Endothelial cell of umbilical vein (primary cell): ENCODE data around the gene CIAO1. TPM values are rescaled to one million over a fixed set of nuclear protein-coding genes. Genes with fewer than 3 reads are reported as not detected.
A peak's percentile ranks its signal among the peaks of the same experiment; 100 is the strongest.

Experiments
- BruUV-seq: library from RNA; stranded (reverse); fragments of 400-500 nt; replicated peaks from 2 replicates; lab custom pipeline; 2021; lab: Mats Ljungman, UMichigan
- CTCF ChIA-PET: fragments of 300-600, 350-600 bp; sonication (Branson Sonifier 250); formaldehyde crosslinking; loops from one replicate; lab custom pipeline; 2021; ENCODE audit warnings: antibody characterized with exemption, inconsistent platforms; lab: Charles Lee
- POLR2A ChIA-PET: fragments of 300-600, 350-600 bp; sonication (Branson Sonifier 250); formaldehyde crosslinking; loops from one replicate; lab custom pipeline; 2021; ENCODE audit warnings: antibody characterized with exemption, inconsistent platforms; lab: Charles Lee
- DNase-seq: peaks from one replicate; pipeline ENCODE4 v3.0.0-alpha.2; 2011; ENCODE audit warnings: low read depth, low spot score
- FAIRE-seq: peaks from 2 replicates; lab custom pipeline; 2011; peaks lifted over from hg19 to GRCh38; lab: Jason Lieb, UNC
- H2AFZ ChIP-seq: 2 replicates; pipeline ENCODE4 v1.6.0; 2012; ENCODE audit warnings: low read depth, low read length, control low read depth, inconsistent platforms
- H3K27ac ChIP-seq: 2 replicates; pipeline ENCODE4 v1.5.1; 2011; ENCODE audit warnings: low read depth, mild to moderate bottlenecking, control low read depth, low read length, moderate library complexity; ENCODE audit not compliant: insufficient read depth
- H3K27me3 ChIP-seq, 2 experiments: 2 replicates each; pipeline versions ENCODE4 v1.6.0 to v1.6.1; 2011; ENCODE audit warnings: low read length in 2 of 2, mixed read lengths in 1 of 2; ENCODE audit not compliant: control insufficient read depth in 2 of 2, insufficient read depth in 2 of 2
- H3K36me3 ChIP-seq, 2 experiments: 2 replicates in 1 of 2; 3 replicates in 1 of 2; pipeline ENCODE4 v1.5.1; 2011; ENCODE audit warnings: low read length in 2 of 2, mild to moderate bottlenecking in 1 of 2, moderate library complexity in 1 of 2; ENCODE audit not compliant: control insufficient read depth in 2 of 2, insufficient read depth in 2 of 2; ENCODE audit errors: extremely low read depth in 1 of 2
- H3K4me1 ChIP-seq: 3 replicates; pipeline ENCODE4 v1.5.1; 2011; ENCODE audit warnings: mild to moderate bottlenecking, low read length; ENCODE audit not compliant: control insufficient read depth, insufficient read depth; ENCODE audit errors: extremely low read depth
- H3K4me2 ChIP-seq: 2 replicates; pipeline ENCODE4 v1.6.1; 2011; ENCODE audit warnings: low read length, control low read depth, mixed read lengths; ENCODE audit not compliant: insufficient read depth
- H3K4me3 ChIP-seq, 3 experiments: fragments of 200-600 bp in 1 of 3; sonication (generic), shearing (Covaris generic) in 1 of 3; replicated peaks in 1 of 3; 2 replicates each; pipeline ENCODE4 v1.5.1; 2011 to 2016; ENCODE audit warnings: control low read depth in 3 of 3, low read length in 3 of 3, mild to moderate bottlenecking in 2 of 3, inconsistent platforms in 1 of 3, low read depth in 1 of 3, moderate library complexity in 1 of 3; ENCODE audit not compliant: insufficient read depth in 1 of 3
- H3K79me2 ChIP-seq: 2 replicates; pipeline ENCODE4 v1.6.0; 2012; ENCODE audit warnings: low read length, inconsistent platforms; ENCODE audit not compliant: control insufficient read depth, insufficient read depth
- H3K9ac ChIP-seq: replicated peaks from 2 replicates; pipeline ENCODE3; 2011; ENCODE audit warnings: low read length, control low read depth; ENCODE audit not compliant: insufficient read depth; ENCODE audit errors: extremely low read depth
- H3K9me1 ChIP-seq: replicated peaks from 3 replicates; pipeline ENCODE4 v1.6.0; 2011; ENCODE audit warnings: mild to moderate bottlenecking, low read length; ENCODE audit not compliant: control insufficient read depth, insufficient read depth; ENCODE audit errors: extremely low read depth
- H3K9me3 ChIP-seq: replicated peaks from 2 replicates; pipeline ENCODE4 v1.5.1; 2012; ENCODE audit warnings: low read length, inconsistent platforms; ENCODE audit not compliant: control insufficient read depth, insufficient read depth
- H4K20me1 ChIP-seq: replicated peaks from 2 replicates; pipeline ENCODE3; 2011; ENCODE audit warnings: mild to moderate bottlenecking, low read length; ENCODE audit not compliant: control insufficient read depth, insufficient read depth; ENCODE audit errors: extremely low read depth
- GATA2 ChIP-seq: IDR thresholded peaks from 2 replicates; pipeline ENCODE4 v1.7.0; 2011; ENCODE audit warnings: low read depth, mild to moderate bottlenecking, moderate library complexity, mixed read lengths, low read length; ENCODE audit not compliant: insufficient read length, insufficient read depth
- POLR2AphosphoS5 ChIP-seq: IDR thresholded peaks from 2 replicates; pipeline ENCODE4 v1.6.1; 2012; ENCODE audit warnings: low read depth, mild to moderate bottlenecking, control low read depth, low read length, moderate library complexity; ENCODE audit not compliant: insufficient read depth
- dilution Hi-C: fragments of 300-500 bp; cut with MboI; formaldehyde crosslinking; loops from one replicate; pipeline ENCODE4 v1.15.0; 2019; ENCODE audit warnings: low sequenced_read_pairs; ENCODE audit not compliant: extremely low pct_ligation_motif_present
- intact Hi-C: fragments of 100-400 bp; cut with micrococcal nuclease; formaldehyde crosslinking; loops from one replicate; pipeline ENCODE4 v1.10.0; 2022
- polyA plus RNA-seq, 4 experiments: library from polyadenylated mRNA; depleted of rRNA in 3 of 4; stranded (reverse) in 3 of 4; unstranded in 1 of 4; fragments of >200 nt; gene quantifications; 2 replicates each; pipeline versions ENCODE4 v1.2.1 to v1.2.3, GENCODE V29; 2011 to 2012; ENCODE audit warnings: missing spikeins in 1 of 4
- total RNA-seq: library from RNA; stranded (reverse); gene quantifications from 2 replicates; pipeline ENCODE4 v1.2.3, GENCODE V29; 2021
- TF ChIP-seq, protein P1 (sequence below), 2 donors: IDR thresholded peaks; 1 replicate in 1 of 2; 2 replicates in 1 of 2; pipeline ENCODE4 v1.5.1; 2011; ENCODE audit warnings: low read length in 2 of 2, mild to moderate bottlenecking in 2 of 2, moderate library complexity in 2 of 2, control low read depth in 1 of 2, inconsistent platforms in 1 of 2, low read depth in 1 of 2; ENCODE audit not compliant: insufficient read depth in 1 of 2; ENCODE audit errors: extremely low read depth in 1 of 2

CIAO1 gene
- total and polyA plus RNA-seq, 2 donors (not counting 3 experiments of a cell fraction or from before 2014, with no cell fraction given) = 70.7 to 119 TPM

DNA sequence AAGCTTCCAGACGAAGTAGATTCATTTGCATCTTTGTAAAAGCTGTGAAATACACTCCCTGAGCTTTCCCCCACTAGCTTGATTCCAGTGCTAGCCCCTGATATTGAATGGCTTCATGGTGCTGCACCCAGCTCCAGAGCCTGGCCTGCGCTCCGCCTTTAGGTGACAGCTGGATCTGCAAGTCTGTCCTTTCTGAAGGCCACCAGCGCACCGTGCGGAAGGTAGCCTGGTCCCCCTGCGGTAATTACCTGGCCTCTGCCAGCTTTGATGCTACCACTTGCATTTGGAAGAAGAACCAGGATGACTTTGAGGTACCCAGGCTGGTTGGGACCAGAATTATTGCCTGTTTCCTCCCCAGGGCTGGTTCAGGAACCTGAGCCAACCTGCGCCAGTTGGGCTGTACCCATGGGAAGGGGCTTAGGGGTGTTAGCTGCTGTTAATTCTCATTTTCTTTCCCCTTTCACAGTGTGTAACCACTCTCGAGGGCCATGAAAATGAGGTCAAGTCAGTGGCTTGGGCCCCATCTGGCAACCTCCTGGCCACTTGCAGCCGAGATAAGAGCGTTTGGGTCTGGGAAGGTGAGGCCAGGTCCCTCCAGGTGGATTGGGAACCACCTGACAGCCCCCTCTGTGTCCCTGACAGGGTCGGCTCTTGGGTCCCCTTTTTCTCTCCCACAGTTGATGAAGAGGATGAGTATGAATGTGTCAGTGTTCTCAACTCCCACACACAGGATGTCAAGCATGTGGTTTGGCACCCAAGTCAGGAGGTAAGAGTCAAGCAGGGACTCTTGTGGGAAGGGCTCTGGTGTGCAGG is 1.3 kb downstream of the CIAO1 start:
- H3K4me3 ChIP-seq = peak overlapping the region in 1 of 3 experiments; percentile 73
- CTCF ChIA-PET = interaction anchor here (0.7 to 2.2 kb wide), 18 partner anchors 13 to 287 kb away, joined by 3 to 27 read pairs (median 4); partner anchors contain the start of genes ASTL and STARD7
- H3K27ac ChIP-seq = no peak overlapping the region
- no peaks in the 10 kb centered on the region for H3K27me3 ChIP-seq
- no peak overlapping the region for H3K9ac ChIP-seq
- POLR2A ChIA-PET = interaction anchor here (0.7 to 0.8 kb wide), 2 partner anchors 58 to 59 kb away, joined by 7 to 10 read pairs; no protein-coding TSS in a partner anchor
- dilution Hi-C loops (no loop called here), intact Hi-C loops (loop anchor here (1.0 to 5.0 kb wide), 4 partner anchors 40 to 475 kb away; partner anchors contain the start of genes ASTL, LMAN2L, NCAPH and SNRNP200)
- no peaks in the 10 kb centered on the region for H3K9me3 ChIP-seq
- DNase-seq (peak; percentile 23), FAIRE-seq (no peak)
- TF ChIP-seq, protein P1, sequence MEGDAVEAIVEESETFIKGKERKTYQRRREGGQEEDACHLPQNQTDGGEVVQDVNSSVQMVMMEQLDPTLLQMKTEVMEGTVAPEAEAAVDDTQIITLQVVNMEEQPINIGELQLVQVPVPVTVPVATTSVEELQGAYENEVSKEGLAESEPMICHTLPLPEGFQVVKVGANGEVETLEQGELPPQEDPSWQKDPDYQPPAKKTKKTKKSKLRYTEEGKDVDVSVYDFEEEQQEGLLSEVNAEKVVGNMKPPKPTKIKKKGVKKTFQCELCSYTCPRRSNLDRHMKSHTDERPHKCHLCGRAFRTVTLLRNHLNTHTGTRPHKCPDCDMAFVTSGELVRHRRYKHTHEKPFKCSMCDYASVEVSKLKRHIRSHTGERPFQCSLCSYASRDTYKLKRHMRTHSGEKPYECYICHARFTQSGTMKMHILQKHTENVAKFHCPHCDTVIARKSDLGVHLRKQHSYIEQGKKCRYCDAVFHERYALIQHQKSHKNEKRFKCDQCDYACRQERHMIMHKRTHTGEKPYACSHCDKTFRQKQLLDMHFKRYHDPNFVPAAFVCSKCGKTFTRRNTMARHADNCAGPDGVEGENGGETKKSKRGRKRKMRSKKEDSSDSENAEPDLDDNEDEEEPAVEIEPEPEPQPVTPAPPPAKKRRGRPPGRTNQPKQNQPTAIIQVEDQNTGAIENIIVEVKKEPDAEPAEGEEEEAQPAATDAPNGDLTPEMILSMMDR (IDR thresholded peaks at IDR 0.05; ENCODE audit: extremely low read depth in 1 of 2, insufficient read depth in 1 of 2, low read depth in 1 of 2, low read length in 2 of 2) = peak; percentile 40 to 53
- TF ChIP-seq POLR2AphosphoS5 (no peak), GATA2 (no peak)
- H3K4me2 ChIP-seq = peak overlapping the region; percentile 53
- peaks cover 15% of the 10 kb centered on the region for H3K4me1 ChIP-seq
- no peak overlapping the region for H2AFZ ChIP-seq
- BruUV-seq = no TSS peak
- no peaks in the 10 kb centered on the region for H3K9me1 ChIP-seq
- peaks cover 14 to 31% of the 10 kb centered on the region in 2 experiments for H3K36me3 ChIP-seq
- peaks cover 36% of the 10 kb centered on the region for H3K79me2 ChIP-seq
- peaks cover 2% of the 10 kb centered on the region for H4K20me1 ChIP-seq
